ENCODE results near the gene ST6GALNAC6.

Gene ST6GALNAC6

GRCh38 chr9:127918183-127919107, 19.0 kb upstream of the ST6GALNAC6 start:
- DNase-seq: peak in 1 of 58 donors; percentile 37

GRCh38 chr9:127917603-127918002, 18.2 kb upstream of the ST6GALNAC6 start:
- no peak for DNase-seq

- DNase-seq: peak; percentile 33 to 97 (median 91)
These were observed 17.5 kb upstream of the ST6GALNAC6 start, which contains the start of gene ST6GALNAC4 for GRCh38 chr9:127916720-127917581. TSS of gene ST6GALNAC4 (minus strand) at chr9:127917041. CDS start at chr9:127916419, 622 bp downstream.

- DNase-seq: peak in 2 of 58 donors; percentile 26 to 34
These were observed 16.7 kb upstream of the ST6GALNAC6 start for GRCh38 chr9:127915801-127916719.

- DNase-seq: no peak
These were observed 15.9 kb upstream of the ST6GALNAC6 start for GRCh38 chr9:127915325-127915752.

- DNase-seq: no peak
These were observed 14.3 kb upstream of the ST6GALNAC6 start for GRCh38 chr9:127913682-127914081.

GRCh38 chr9:127912882-127913281, 13.5 kb upstream of the ST6GALNAC6 start:
- DNase-seq: no peak

- no peak for DNase-seq
These were observed 12.9 kb upstream of the ST6GALNAC6 start for GRCh38 chr9:127912296-127912695.

- DNase-seq: peak in 4 of 58 donors; percentile 9 to 40 (median 26)
These were observed 11.3 kb upstream of the ST6GALNAC6 start for GRCh38 chr9:127910613-127911205.

- no peak for DNase-seq
These were observed 10.5 kb upstream of the ST6GALNAC6 start for GRCh38 chr9:127909839-127910273.

GRCh38 chr9:127908660-127908926, 9.2 kb upstream of the ST6GALNAC6 start:
- DNase-seq: no peak

GRCh38 chr9:127907867-127908659, 8.7 kb upstream of the ST6GALNAC6 start:
- no peak for DNase-seq

- DNase-seq: peak in 39 of 58 donors; percentile 23 to 72 (median 49)
These were observed 6.4 kb upstream of the ST6GALNAC6 start for GRCh38 chr9:127905788-127906191.

- DNase-seq: peak in 1 of 58 donors; percentile 7
These were observed 5.8 kb upstream of the ST6GALNAC6 start for GRCh38 chr9:127905004-127905728.

- DNase-seq: peak in 5 of 58 donors; percentile 8 to 35 (median 25)
These were observed 5.2 kb upstream of the ST6GALNAC6 start for GRCh38 chr9:127904561-127905003.

GRCh38 chr9:127903557-127904475, 4.4 kb upstream of the ST6GALNAC6 start:
- peak in 1 of 58 donors; percentile 22 for DNase-seq

GRCh38 chr9:127898433-127899127, 823 bp downstream of the ST6GALNAC6 start:
- DNase-seq: peak in 5 of 58 donors; percentile 27 to 58 (median 47)
